BJ (cell line): ENCODE data around the gene PRSS2. TPM values are rescaled to one million over a fixed set of nuclear protein-coding genes. Genes with fewer than 3 reads are reported as not detected.
"Not testable (repeated sequence)": the region's sequence is repeated elsewhere in the genome, so short reads cannot be mapped to it uniquely, and the experiment has no call there.

Experiments used
- CTCF ChIA-PET: fragments of 350-600 bp; formaldehyde crosslinking; extraction: SDS; loops from one replicate; lab custom pipeline; 2021; ENCODE audit warnings: antibody characterized with exemption, inconsistent platforms; lab: Yijun Ruan, JAX
- POLR2A ChIA-PET: fragments of 300-600 bp; sonication (Branson Sonifier 250); formaldehyde crosslinking; extraction: SDS; loops from one replicate; lab custom pipeline; 2021; ENCODE audit warnings: antibody characterized with exemption; lab: Charles Lee
- DNase-seq: peaks from one replicate; pipeline ENCODE4 v3.0.0-alpha.2; 2011; ENCODE audit warnings: low read depth
- H3K27me3 ChIP-seq: 2 replicates; pipeline ENCODE4 v1.6.0; 2011; ENCODE audit warnings: low read length; ENCODE audit not compliant: control insufficient read depth, insufficient read depth
- H3K36me3 ChIP-seq: 2 replicates; pipeline ENCODE4 v1.5.1; 2011; ENCODE audit warnings: low read length; ENCODE audit not compliant: control insufficient read depth, insufficient read depth
- H3K4me3 ChIP-seq: 2 replicates; pipeline ENCODE4 v1.5.1; 2011; ENCODE audit warnings: low read depth, mild to moderate bottlenecking, control low read depth, low read length
- CTCF ChIP-seq: IDR thresholded peaks from 2 replicates; pipeline ENCODE4 v1.5.1; 2011; ENCODE audit warnings: low read depth, mild to moderate bottlenecking, control low read depth, inconsistent platforms, low read length, moderate library complexity; ENCODE audit not compliant: insufficient read depth
- polyA plus RNA-seq: library from polyadenylated mRNA; depleted of rRNA; stranded (reverse); fragments of >200 nt; gene quantifications from 2 replicates; pipeline ENCODE4 v1.2.3, GENCODE V29; 2011

Gene PRSS2
- polyA plus RNA-seq, 1 experiment: not detected

- POLR2A ChIA-PET: no interaction called here
- CTCF ChIA-PET: interaction anchor here (0.7 to 1.2 kb wide), 2 partner anchors 15 to 28 kb away, joined by 3 read pairs; no protein-coding TSS in a partner anchor
Measured at GRCh38 chr7:142740786-142741185, 30.0 kb upstream of the PRSS2 start.

GRCh38 chr7:142741932-142742331 is 28.8 kb upstream of the PRSS2 start:
- DNase-seq, POLR2A ChIA-PET, H3K36me3 ChIP-seq, H3K4me3 ChIP-seq, H3K27me3 ChIP-seq: not testable (repeated sequence)
- CTCF ChIA-PET: interaction anchor here (0.9 to 1.2 kb wide), 2 partner anchors 16 to 24 kb away, joined by 3 read pairs; no protein-coding TSS in a partner anchor

More at GRCh38 chr7:142740786-142741185, 30.0 kb upstream of the PRSS2 start:
- Histone ChIP-seq H3K27me3 (no peaks in the 10 kb centered on the region; the same call in 1 of the 2 replicates), H3K4me3 (no peak overlapping the region), H3K36me3 (no peaks in the 10 kb centered on the region)
- TF ChIP-seq CTCF: no peak
- DNase-seq: no peak

GRCh38 chr7:142745091-142745635 is 25.6 kb upstream of the PRSS2 start:
- no peak for TF ChIP-seq CTCF
- H3K27me3 ChIP-seq: peaks cover 3% of the 10 kb centered on the region
- no peak for DNase-seq
- H3K36me3 ChIP-seq: no peaks in the 10 kb centered on the region
- CTCF ChIA-PET: interaction anchor here (1.6 kb wide), 1 partner anchor 15 kb away, joined by 3 read pairs; no protein-coding TSS in a partner anchor
- H3K4me3 ChIP-seq: no peak overlapping the region
- POLR2A ChIA-PET: no interaction called here

GRCh38 chr7:142745745-142746144 is 25.0 kb upstream of the PRSS2 start:
- Histone ChIP-seq H3K36me3 (no peaks in the 10 kb centered on the region), H3K27me3 (peaks cover 5% of the 10 kb centered on the region), H3K4me3 (no peak overlapping the region)
- ChIA-PET CTCF (no interaction called here), POLR2A (no interaction called here)
- no peak for DNase-seq
- TF ChIP-seq CTCF: no peak

GRCh38 chr7:142746264-142746663 is 24.5 kb upstream of the PRSS2 start:
- TF ChIP-seq CTCF: no peak
- CTCF ChIA-PET: no interaction called here
- peaks cover 5% of the 10 kb centered on the region for H3K27me3 ChIP-seq
- H3K36me3 ChIP-seq: no peaks in the 10 kb centered on the region
- no peak overlapping the region for H3K4me3 ChIP-seq
- POLR2A ChIA-PET: no interaction called here
- DNase-seq: no peak

- POLR2A ChIA-PET, H3K4me3 ChIP-seq, DNase-seq, H3K27me3 ChIP-seq, CTCF ChIA-PET, H3K36me3 ChIP-seq: not testable (repeated sequence)
Measured at GRCh38 chr7:142748410-142748809, 22.4 kb upstream of the PRSS2 start.
